GM21381 (cell line): Measurements from ENCODE around the gene NUP133.

Experiments
- ATAC-seq: cut with Tn5 transposase; IDR thresholded peaks from one replicate; pipeline ENCODE4 v1.9.1; 2021; ENCODE audit warnings: mild to moderate bottlenecking, moderate library complexity; ENCODE audit not compliant: unreplicated experiment

The NUP133 gene

GRCh38 chr1:229452956-229453801 is 55.0 kb downstream of the NUP133 start:
- ATAC-seq: no peak

GRCh38 chr1:229448845-229449244 is 59.3 kb downstream of the NUP133 start:
- no peak for ATAC-seq

GRCh38 chr1:229448354-229448753 is 59.8 kb downstream of the NUP133 start:
- no peak for ATAC-seq

GRCh38 chr1:229447809-229448252 is 60.3 kb downstream of the NUP133 start:
- ATAC-seq: no peak

- no peak for ATAC-seq
Observed at GRCh38 chr1:229445828-229446227, 62.3 kb downstream of the NUP133 start.

- peak; percentile 98 for ATAC-seq
Observed at GRCh38 chr1:229440851-229441537, 67.1 kb downstream of the NUP133 start.

GRCh38 chr1:229438021-229438420 is 70.1 kb downstream of the NUP133 start:
- ATAC-seq: no peak

GRCh38 chr1:229437443-229437842 is 70.7 kb downstream of the NUP133 start:
- ATAC-seq: no peak

GRCh38 chr1:229436201-229436600 is 71.9 kb downstream of the NUP133 start:
- ATAC-seq: no peak

GRCh38 chr1:229434641-229435051 is 73.5 kb downstream of the NUP133 start:
- no peak for ATAC-seq

- ATAC-seq: no peak
Observed at GRCh38 chr1:229434005-229434640, 74.0 kb downstream of the NUP133 start, which contains the start of gene ACTA1. Gene ACTA1 (minus strand): TSS chr1:229434094. CDS start chr1:229433115, 979 bp downstream.

GRCh38 chr1:229433364-229434004 is 74.7 kb downstream of the NUP133 start:
- ATAC-seq: no peak

- ATAC-seq: no peak
Observed at GRCh38 chr1:229432905-229433304, 75.2 kb downstream of the NUP133 start.

GRCh38 chr1:229432116-229432461 is 76.1 kb downstream of the NUP133 start:
- ATAC-seq: no peak

- ATAC-seq: no peak
Observed at GRCh38 chr1:229431284-229432115, 76.6 kb downstream of the NUP133 start.

- ATAC-seq: no peak
Observed at GRCh38 chr1:229430761-229431283, 77.3 kb downstream of the NUP133 start.

- no peak for ATAC-seq
Observed at GRCh38 chr1:229428256-229428655, 79.9 kb downstream of the NUP133 start.

- ATAC-seq: no peak
Observed at GRCh38 chr1:229427572-229427971, 80.6 kb downstream of the NUP133 start.

GRCh38 chr1:229425564-229426159 is 82.5 kb downstream of the NUP133 start:
- no peak for ATAC-seq

GRCh38 chr1:229420765-229421164 is 87.4 kb downstream of the NUP133 start:
- no peak for ATAC-seq
